Measurements from ENCODE around the gene ATP6AP2.

DNA sequence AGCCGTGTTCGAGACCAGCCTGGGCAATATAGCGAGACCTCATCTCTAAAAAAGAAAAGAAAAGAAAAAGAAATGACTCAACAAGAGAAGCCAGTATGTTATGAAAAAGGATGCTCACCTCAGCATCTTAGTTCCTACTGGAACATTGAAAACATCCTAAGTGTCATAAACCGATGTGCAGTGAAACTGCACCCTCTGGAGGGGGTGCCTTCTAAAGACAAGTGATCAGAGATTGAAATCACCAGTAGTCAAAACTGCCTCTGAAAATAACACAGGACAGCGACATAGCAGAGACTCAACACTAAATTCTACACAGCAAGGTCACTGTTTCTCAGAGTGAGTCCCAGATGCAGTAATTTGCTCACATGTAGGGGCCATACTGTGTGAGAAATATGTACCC, 28.0 kb upstream of the ATP6AP2 start:
- no peak for TF ChIP-seq SIN3A (IDR thresholded peaks at IDR 0.05; ENCODE audit: borderline replicate concordance, insufficient read depth, low read depth, low read length)
- TF ChIP-seq, protein P1, sequence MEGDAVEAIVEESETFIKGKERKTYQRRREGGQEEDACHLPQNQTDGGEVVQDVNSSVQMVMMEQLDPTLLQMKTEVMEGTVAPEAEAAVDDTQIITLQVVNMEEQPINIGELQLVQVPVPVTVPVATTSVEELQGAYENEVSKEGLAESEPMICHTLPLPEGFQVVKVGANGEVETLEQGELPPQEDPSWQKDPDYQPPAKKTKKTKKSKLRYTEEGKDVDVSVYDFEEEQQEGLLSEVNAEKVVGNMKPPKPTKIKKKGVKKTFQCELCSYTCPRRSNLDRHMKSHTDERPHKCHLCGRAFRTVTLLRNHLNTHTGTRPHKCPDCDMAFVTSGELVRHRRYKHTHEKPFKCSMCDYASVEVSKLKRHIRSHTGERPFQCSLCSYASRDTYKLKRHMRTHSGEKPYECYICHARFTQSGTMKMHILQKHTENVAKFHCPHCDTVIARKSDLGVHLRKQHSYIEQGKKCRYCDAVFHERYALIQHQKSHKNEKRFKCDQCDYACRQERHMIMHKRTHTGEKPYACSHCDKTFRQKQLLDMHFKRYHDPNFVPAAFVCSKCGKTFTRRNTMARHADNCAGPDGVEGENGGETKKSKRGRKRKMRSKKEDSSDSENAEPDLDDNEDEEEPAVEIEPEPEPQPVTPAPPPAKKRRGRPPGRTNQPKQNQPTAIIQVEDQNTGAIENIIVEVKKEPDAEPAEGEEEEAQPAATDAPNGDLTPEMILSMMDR (IDR thresholded peaks at IDR 0.05): no peak
